Activated CD8-positive, alpha-beta T cell treated with anti-CD3 and anti-CD28 coated beads for 36 hours (primary cell): Measurements from ENCODE around the gene ADGRA1. TPM values are rescaled to one million over a fixed set of nuclear protein-coding genes. Genes with fewer than 3 reads are reported as not detected.

Experiments used
- ATAC-seq: fragments of 200-7000 bp; cut with Tn5 transposase; one replicate; pipeline ENCODE4 v1.10.0; 2021; ENCODE audit warnings: mild to moderate bottlenecking, moderate library complexity
- CTCF ChIA-PET: fragments of 350-600 bp; sonication (Branson Sonifier 250); formaldehyde crosslinking; loops from one replicate; lab custom pipeline; 2021; ENCODE audit warnings: antibody characterized with exemption; lab: Charles Lee
- POLR2A ChIA-PET: fragments of 350-600 bp; sonication (Branson Sonifier 250); formaldehyde crosslinking; loops from one replicate; lab custom pipeline; 2021; ENCODE audit warnings: antibody characterized with exemption; lab: Charles Lee
- DNase-seq: peaks from one replicate; pipeline ENCODE4 v3.0.0-alpha.2; 2020
- H3K27ac Mint-ChIP-seq: one replicate; pipeline ENCODE4 v1.8.0; 2021; ENCODE audit warnings: mild to moderate bottlenecking, mixed read lengths
- H3K27me3 Mint-ChIP-seq: one replicate; pipeline ENCODE4 v1.8.0; 2021; ENCODE audit warnings: mixed read lengths
- H3K36me3 Mint-ChIP-seq: one replicate; pipeline ENCODE4 v1.8.0; 2021; ENCODE audit warnings: low read depth, mixed read lengths
- H3K4me1 Mint-ChIP-seq: one replicate; pipeline ENCODE4 v1.8.0; 2021; ENCODE audit warnings: low read depth, mixed read lengths
- H3K4me3 Mint-ChIP-seq: one replicate; pipeline ENCODE4 v1.8.0; 2021; ENCODE audit warnings: mild to moderate bottlenecking, moderate library complexity, mixed read lengths
- H3K9me3 Mint-ChIP-seq: one replicate; pipeline ENCODE4 v1.8.0; 2021; ENCODE audit warnings: mixed read lengths
- intact Hi-C: fragments of 100-400 bp; cut with micrococcal nuclease; formaldehyde crosslinking; loops from one replicate; pipeline ENCODE4 v1.10.0; 2022
- total RNA-seq, 2 experiments: library from RNA; stranded (reverse); gene quantifications; one replicate each; pipeline ENCODE4 v1.2.3, GENCODE V29; 2021
- TF ChIP-seq, protein P1 (sequence below): fragments of 200-600 bp; IDR thresholded peaks from one replicate; pipeline ENCODE4 v1.8.0; 2022; ENCODE audit warnings: antibody characterized with exemption, mild to moderate bottlenecking

The ADGRA1 gene
- total RNA-seq, 2 experiments from 2014 or later = not detected

DNA sequence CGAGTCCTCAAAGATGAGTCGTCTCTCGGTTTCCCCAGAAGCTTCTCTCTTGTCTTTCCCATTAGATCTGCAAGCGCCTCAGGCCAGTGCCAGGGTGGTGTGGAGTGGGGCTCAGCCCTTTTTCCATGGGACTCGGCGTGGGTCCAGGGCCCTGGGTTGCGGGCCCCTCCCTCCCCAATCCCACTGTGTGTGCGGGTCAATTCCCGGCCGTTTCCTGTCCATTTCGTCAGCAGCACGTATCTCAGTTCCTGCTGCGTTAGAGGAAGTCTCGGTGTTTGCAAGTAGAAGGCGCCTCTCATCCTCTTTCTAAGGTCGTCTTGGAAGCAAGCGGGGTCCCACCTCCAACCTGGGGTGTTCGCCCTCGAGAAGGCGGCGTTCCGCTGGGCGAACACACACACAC, 25.1 kb upstream of the ADGRA1 start:
- no peak for ATAC-seq
- DNase-seq = no peak
- Mint-ChIP-seq H3K36me3 (no peaks in the 10 kb centered on the region), H3K4me1 (peaks cover 8% of the 10 kb centered on the region), H3K27me3 (peaks cover 2% of the 10 kb centered on the region), H3K9me3 (no peaks in the 10 kb centered on the region), H3K27ac (no peak overlapping the region), H3K4me3 (no peak overlapping the region)
- intact Hi-C loops = no loop called here
- TF ChIP-seq, protein P1, sequence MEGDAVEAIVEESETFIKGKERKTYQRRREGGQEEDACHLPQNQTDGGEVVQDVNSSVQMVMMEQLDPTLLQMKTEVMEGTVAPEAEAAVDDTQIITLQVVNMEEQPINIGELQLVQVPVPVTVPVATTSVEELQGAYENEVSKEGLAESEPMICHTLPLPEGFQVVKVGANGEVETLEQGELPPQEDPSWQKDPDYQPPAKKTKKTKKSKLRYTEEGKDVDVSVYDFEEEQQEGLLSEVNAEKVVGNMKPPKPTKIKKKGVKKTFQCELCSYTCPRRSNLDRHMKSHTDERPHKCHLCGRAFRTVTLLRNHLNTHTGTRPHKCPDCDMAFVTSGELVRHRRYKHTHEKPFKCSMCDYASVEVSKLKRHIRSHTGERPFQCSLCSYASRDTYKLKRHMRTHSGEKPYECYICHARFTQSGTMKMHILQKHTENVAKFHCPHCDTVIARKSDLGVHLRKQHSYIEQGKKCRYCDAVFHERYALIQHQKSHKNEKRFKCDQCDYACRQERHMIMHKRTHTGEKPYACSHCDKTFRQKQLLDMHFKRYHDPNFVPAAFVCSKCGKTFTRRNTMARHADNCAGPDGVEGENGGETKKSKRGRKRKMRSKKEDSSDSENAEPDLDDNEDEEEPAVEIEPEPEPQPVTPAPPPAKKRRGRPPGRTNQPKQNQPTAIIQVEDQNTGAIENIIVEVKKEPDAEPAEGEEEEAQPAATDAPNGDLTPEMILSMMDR = no peak
- CTCF ChIA-PET = no interaction called here
- POLR2A ChIA-PET = interaction anchor here (0.6 kb wide), 1 partner anchor 956 kb away, joined by 3 read pairs; no protein-coding TSS in a partner anchor

DNA sequence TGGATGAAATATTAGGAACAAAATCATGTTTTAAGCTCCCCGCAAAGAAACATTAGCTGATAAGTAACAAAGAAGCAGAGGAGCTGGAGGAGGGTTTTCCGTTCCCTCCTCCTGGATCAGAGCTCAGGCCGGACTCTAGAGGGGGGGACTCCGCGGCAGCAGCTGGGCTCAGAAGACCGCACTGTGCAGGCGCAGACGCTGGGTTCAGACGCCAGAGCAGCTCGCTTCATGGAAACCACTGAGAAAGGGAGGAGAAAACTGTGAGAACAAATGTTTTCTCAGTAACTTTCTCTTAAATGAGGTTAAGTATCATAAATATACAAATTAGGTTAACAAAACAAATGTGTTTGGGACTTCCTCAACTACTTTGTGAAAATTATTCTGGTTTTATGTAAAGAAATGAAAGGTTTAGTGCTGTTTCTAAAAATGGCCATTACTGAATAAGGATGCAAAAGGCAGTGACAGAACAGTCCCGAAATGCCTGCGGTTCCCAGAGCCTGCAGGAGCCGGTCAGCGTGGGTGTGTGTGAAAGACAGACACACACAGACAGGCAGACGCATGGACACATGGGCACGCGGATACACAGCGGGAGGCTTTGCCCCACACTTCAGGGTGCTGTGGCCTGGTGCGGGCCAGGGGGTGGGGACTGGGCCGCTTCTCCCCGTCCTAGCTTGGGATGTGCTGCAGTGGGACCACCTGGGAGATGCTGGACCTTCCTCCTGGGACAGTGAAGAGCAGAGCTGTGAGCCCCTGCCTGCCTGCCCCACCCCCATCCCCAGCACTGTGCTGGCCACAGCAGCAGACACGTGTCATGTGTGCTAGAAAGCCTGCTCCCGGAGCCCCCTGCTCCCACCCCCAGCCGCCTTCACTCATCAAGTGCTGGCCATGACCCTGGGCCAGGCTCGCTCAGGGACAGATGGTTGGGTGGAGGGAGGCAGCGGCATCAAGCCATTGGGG, 20.3 kb upstream of the ADGRA1 start:
- no peak overlapping the region for H3K4me3 Mint-ChIP-seq
- H3K27me3 Mint-ChIP-seq = no peaks in the 10 kb centered on the region
- no peak overlapping the region for H3K27ac Mint-ChIP-seq
- CTCF ChIA-PET = no interaction called here
- TF ChIP-seq, protein P1 = no peak
- no peaks in the 10 kb centered on the region for H3K9me3 Mint-ChIP-seq
- intact Hi-C loops = no loop called here
- H3K36me3 Mint-ChIP-seq = no peaks in the 10 kb centered on the region
- DNase-seq (no peak), ATAC-seq (no peak)
- no peaks in the 10 kb centered on the region for H3K4me1 Mint-ChIP-seq
- POLR2A ChIA-PET = no interaction called here

DNA sequence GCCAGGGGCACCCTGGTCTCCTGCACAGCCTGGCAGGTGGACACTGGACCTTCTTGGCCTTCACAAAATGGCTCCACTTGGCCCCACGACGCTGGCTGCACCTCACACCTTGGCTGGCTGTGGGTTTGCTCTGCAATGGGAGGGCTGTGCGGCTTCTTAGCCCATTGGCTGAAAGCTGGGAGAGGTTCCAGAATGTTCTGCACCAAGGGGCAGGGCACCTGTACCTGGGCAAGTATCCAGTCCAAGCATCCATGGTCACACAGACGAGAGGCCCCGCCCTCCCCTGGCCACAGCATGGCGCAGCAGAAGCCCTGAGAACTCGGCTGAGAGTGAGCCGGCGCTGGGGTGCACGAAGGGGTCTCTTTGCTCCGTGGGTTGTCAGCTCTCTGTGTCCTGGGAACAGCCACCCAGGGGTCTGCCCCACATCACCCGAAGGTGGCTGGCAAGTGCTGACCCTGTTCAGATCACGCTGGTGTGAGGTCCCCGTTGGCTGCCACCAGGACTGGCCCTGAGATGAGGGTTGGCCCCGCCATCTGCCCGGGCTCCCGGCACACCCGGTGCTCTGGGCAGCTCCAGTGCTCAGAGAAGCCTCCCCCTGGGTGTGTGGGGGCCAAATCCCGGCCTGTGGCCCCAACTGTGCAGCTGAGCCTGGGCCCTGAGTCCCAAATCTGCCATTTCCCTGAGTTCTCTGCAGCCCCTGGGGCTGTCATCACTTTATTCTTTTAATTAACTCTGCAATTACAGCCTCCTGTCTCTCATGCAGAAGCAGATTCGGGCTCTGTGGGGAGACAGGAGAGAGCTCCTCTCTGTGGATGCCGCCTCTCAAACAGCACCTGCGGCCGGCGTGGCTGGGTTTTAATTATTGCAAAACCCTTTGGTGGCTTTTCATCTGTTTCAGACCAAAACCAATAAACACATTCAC, 19.4 kb upstream of the ADGRA1 start:
- TF ChIP-seq, protein P1 = no peak
- no peaks in the 10 kb centered on the region for H3K4me1 Mint-ChIP-seq

DNA sequence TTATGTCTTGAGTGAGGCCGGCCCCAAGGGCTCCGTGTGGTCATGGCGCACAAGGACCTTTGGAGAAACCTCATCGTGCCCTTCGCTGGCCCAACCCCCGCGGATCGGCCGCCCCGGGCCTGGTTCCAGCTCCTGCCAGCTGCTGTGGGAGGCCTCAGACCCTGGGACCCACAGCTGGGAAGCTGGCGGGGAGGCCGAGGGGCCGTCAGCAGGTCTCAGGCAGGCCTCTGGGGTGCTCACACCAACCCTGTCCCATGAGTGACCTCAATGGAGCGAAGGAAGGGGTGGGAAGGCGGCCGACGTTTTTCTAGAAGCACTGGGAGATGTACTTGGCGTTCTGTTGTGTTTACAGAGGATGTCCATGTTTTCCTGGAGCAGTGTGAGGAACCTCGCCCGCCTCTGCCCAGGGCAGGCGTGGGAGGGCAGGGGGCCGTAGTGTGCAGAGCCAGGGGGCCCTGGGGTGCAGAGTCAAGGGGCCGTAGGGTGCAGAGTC, 18.6 kb upstream of the ADGRA1 start:
- Mint-ChIP-seq H3K27me3 (no peaks in the 10 kb centered on the region), H3K4me3 (no peak overlapping the region), H3K4me1 (no peaks in the 10 kb centered on the region), H3K36me3 (no peaks in the 10 kb centered on the region), H3K9me3 (no peaks in the 10 kb centered on the region), H3K27ac (no peak overlapping the region)
- TF ChIP-seq, protein P1 = no peak
- no peak for DNase-seq
- intact Hi-C loops = no loop called here
- no peak for ATAC-seq
- ChIA-PET CTCF (no interaction called here), POLR2A (no interaction called here)

More for the DNA sequence above, 19.4 kb upstream of the ADGRA1 start:
- Mint-ChIP-seq H3K36me3 (no peaks in the 10 kb centered on the region), H3K4me3 (no peak overlapping the region), H3K9me3 (no peaks in the 10 kb centered on the region), H3K27me3 (no peaks in the 10 kb centered on the region), H3K27ac (no peak overlapping the region)
- ChIA-PET POLR2A (no interaction called here), CTCF (no interaction called here)
- DNase-seq = no peak
- no peak for ATAC-seq
- intact Hi-C loops = no loop called here
